T-helper 1 cell treated with Interleukin-12 subunit alpha and Interleukin-12 subunit beta and Interleukin-4 antibody, amounts not matched to agents 30 ng/mL and 1 ng/mL, for 36 hours (primary cell): ENCODE data around the gene CETN3. TPM values are rescaled to one million over a fixed set of nuclear protein-coding genes. Genes with fewer than 3 reads are reported as not detected.

Source experiments
- total RNA-seq: library from RNA; stranded (reverse); gene quantifications from 2 replicates; pipeline ENCODE4 v1.2.3, GENCODE V29; 2022

Gene CETN3
- total RNA-seq, 1 donor from 2014 or later = 21.4 TPM

Other genes starting within 250 kb of the CETN3 start
- gene MBLAC2, start 65.0 kb upstream of the CETN3 start, total RNA-seq = 5.3 and 5.5 TPM in 2 replicates
- 5.1 and 6.0 TPM in 2 replicates for gene POLR3G, start 65.1 kb upstream of the CETN3 start, total RNA-seq
- gene LYSMD3, start 119.8 kb upstream of the CETN3 start, total RNA-seq = 24.2 and 24.3 TPM in 2 replicates
- gene ADGRV1, start 149.0 kb upstream of the CETN3 start, total RNA-seq = 0.05 TPM in 1 of 2 replicates, not detected in the other